Gastrocnemius medialis (tissue), 4 donors: ENCODE measurements around the gene MLST8.

Experiments used
- POLR2A ChIP-seq, 2 donors: fragments of 450-650 bp; IDR thresholded peaks; one replicate each; pipeline ENCODE4 v1.6.1; 2017; ENCODE audit warnings: antibody characterized with exemption in 2 of 2, mild to moderate bottlenecking in 2 of 2, moderate library complexity in 2 of 2
- TF ChIP-seq, protein P1 (sequence below), 5 experiments: fragments of 450-650 bp in 3 of 5; fragments of 200-600 bp in 2 of 5; sonication (generic) in 2 of 5; IDR thresholded peaks in 4 of 5; conservative IDR thresholded peaks in 1 of 5; 1 replicate in 4 of 5; 2 replicates in 1 of 5; pipeline ENCODE4 v1.5.1; 2016 to 2019; ENCODE audit warnings: antibody characterized with exemption in 5 of 5, mild to moderate bottlenecking in 3 of 5, moderate library complexity in 3 of 5

GRCh38 chr16:2235234-2235651, 30.0 kb downstream of the MLST8 start:
- TF ChIP-seq, protein P1, sequence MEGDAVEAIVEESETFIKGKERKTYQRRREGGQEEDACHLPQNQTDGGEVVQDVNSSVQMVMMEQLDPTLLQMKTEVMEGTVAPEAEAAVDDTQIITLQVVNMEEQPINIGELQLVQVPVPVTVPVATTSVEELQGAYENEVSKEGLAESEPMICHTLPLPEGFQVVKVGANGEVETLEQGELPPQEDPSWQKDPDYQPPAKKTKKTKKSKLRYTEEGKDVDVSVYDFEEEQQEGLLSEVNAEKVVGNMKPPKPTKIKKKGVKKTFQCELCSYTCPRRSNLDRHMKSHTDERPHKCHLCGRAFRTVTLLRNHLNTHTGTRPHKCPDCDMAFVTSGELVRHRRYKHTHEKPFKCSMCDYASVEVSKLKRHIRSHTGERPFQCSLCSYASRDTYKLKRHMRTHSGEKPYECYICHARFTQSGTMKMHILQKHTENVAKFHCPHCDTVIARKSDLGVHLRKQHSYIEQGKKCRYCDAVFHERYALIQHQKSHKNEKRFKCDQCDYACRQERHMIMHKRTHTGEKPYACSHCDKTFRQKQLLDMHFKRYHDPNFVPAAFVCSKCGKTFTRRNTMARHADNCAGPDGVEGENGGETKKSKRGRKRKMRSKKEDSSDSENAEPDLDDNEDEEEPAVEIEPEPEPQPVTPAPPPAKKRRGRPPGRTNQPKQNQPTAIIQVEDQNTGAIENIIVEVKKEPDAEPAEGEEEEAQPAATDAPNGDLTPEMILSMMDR (IDR thresholded peaks at IDR 0.05 in 4 of 5, conservative IDR thresholded peaks at IDR 0.05 in 1 of 5), result no peak
- TF ChIP-seq POLR2A (IDR thresholded peaks at IDR 0.05), result no peak
